Activated CD4-positive, alpha-beta memory T cell treated with anti-CD3 and anti-CD28 coated beads, Interleukin-2, amount 10 ng/mL, durations not matched to agents 7 days and 5 days (primary cell): ENCODE measurements around the gene GLRX. TPM values are rescaled to one million over a fixed set of nuclear protein-coding genes. Genes with fewer than 3 reads are reported as not detected.

Experiments
- CTCF ChIA-PET: fragments of 350-600 bp; sonication (Branson Sonifier 250); formaldehyde crosslinking; loops from one replicate; lab custom pipeline; 2021; ENCODE audit warnings: antibody characterized with exemption, inconsistent platforms; lab: Charles Lee
- POLR2A ChIA-PET: fragments of 350-600 bp; sonication (Branson Sonifier 250); formaldehyde crosslinking; loops from one replicate; lab custom pipeline; 2021; ENCODE audit warnings: antibody characterized with exemption; lab: Charles Lee
- DNase-seq: peaks from one replicate; pipeline ENCODE4 v3.0.0-alpha.2; 2020
- H3K27ac Mint-ChIP-seq: one replicate; pipeline ENCODE4 v1.8.0; 2021; ENCODE audit warnings: mild to moderate bottlenecking, mixed read lengths
- H3K27me3 Mint-ChIP-seq: one replicate; pipeline ENCODE4 v1.8.0; 2021; ENCODE audit warnings: mixed read lengths
- H3K36me3 Mint-ChIP-seq: one replicate; pipeline ENCODE4 v1.8.0; 2021; ENCODE audit warnings: low read depth, mixed read lengths
- H3K4me1 Mint-ChIP-seq: one replicate; pipeline ENCODE4 v1.8.0; 2021; ENCODE audit warnings: mixed read lengths
- H3K4me3 Mint-ChIP-seq: one replicate; pipeline ENCODE4 v1.8.0; 2021; ENCODE audit warnings: mild to moderate bottlenecking, mixed read lengths
- H3K9me3 Mint-ChIP-seq: one replicate; pipeline ENCODE4 v1.8.0; 2021; ENCODE audit warnings: mixed read lengths
- total RNA-seq, 2 experiments: library from RNA; stranded (reverse); gene quantifications; one replicate each; pipeline ENCODE4 v1.2.3, GENCODE V29; 2021

The GLRX gene
- total RNA-seq, 2 experiments from 2014 or later: 71.6 to 72.5 TPM

DNA sequence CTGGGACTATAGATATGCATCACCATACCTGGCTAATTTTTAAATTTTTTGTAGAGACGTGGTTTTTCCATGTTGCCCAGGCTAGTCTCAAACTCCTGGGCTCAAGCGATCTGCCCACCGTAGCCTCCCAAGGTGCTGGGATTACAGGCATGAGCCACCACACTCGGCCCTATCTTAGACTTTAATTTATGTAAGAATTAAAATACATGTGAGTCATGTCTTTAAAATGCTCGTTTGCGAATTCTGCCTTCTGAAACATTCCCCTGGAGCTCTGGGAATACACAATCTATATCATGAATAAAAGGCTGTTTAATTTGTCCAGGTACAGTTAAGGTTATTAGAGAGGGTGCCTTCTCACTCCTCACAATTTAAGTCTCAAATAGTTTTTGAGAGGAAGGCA lies 58.6 kb downstream of the GLRX start:
- ChIA-PET POLR2A (no interaction called here), CTCF (interaction anchor here (1.1 to 3.9 kb wide), 2 partner anchors 17 to 117 kb away, joined by 3 to 26 read pairs; partner anchors contain the start of gene RFESD)
- Mint-ChIP-seq H3K4me1 (peaks cover 32% of the 10 kb centered on the region), H3K27ac (no peak overlapping the region), H3K9me3 (no peaks in the 10 kb centered on the region), H3K4me3 (no peak overlapping the region), H3K27me3 (peaks cover 6% of the 10 kb centered on the region), H3K36me3 (no peaks in the 10 kb centered on the region)
- DNase-seq: no peak

Other genes starting within 250 kb of the GLRX start
- 1 to 10 TPM; 1.7 TPM for gene GPR150, start 202.6 kb downstream of the GLRX start, total RNA-seq
- 1 to 10 TPM; 5.4 to 6.4 TPM for gene RFESD, start 175.9 kb downstream of the GLRX start, total RNA-seq
- gene SPATA9, start 139.7 kb downstream of the GLRX start, total RNA-seq: not detected
- gene RHOBTB3, start 91.4 kb downstream of the GLRX start, total RNA-seq: under 1 TPM in 1 of 2 experiments, not detected in 1; 0.15 TPM
- 10 to 100 TPM; 54.4 to 59.0 TPM for gene ELL2, start 139.1 kb upstream of the GLRX start, total RNA-seq